Measurements from ENCODE around the gene CD69. TPM values are rescaled to one million over a fixed set of nuclear protein-coding genes. Genes with fewer than 3 reads are reported as not detected.

CD69 gene
- total and polyA plus RNA-seq, 2 donors (not counting 3 experiments of a cell fraction or from before 2014, with no cell fraction given), result 0.49 to 4.4 TPM

DNA sequence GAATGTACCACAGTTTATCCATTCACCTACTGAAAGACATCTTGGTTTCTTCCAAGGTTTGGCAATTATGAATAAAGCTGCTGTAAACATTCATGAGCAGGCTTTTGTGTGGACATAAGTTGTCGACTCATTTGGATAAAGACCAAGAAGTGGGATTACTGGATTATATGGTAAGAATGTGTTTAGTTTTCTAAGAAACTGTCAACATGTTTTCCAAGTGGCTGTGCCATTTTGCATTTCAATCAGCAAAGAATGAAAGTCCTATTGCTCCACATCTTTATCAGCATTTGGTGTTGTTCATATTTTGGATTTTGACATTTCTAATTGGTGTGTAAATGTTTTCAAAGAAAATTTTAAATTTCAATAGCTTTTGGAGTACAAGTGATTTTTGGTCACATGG is 39.3 kb upstream of the CD69 start:
- H3K4me2 ChIP-seq (ENCODE audit: insufficient read depth, low read length), result no peak overlapping the region
- no TSS peak for BruUV-seq (replicated peaks)
- no peaks in the 10 kb centered on the region for H3K9me3 ChIP-seq (replicated peaks; ENCODE audit: control insufficient read depth, insufficient read depth, low read length)
- H3K9me1 ChIP-seq (replicated peaks; ENCODE audit: control insufficient read depth, extremely low read depth, insufficient read depth, low read length), result no peaks in the 10 kb centered on the region
- no peaks in the 10 kb centered on the region for H3K36me3 ChIP-seq (ENCODE audit: control insufficient read depth in 2 of 2, extremely low read depth in 1 of 2, insufficient read depth in 2 of 2, low read length in 2 of 2)
- DNase-seq (ENCODE audit: low read depth, low spot score), result no peak
- no peaks in the 10 kb centered on the region for H4K20me1 ChIP-seq (replicated peaks; ENCODE audit: control insufficient read depth, extremely low read depth, insufficient read depth, low read length)
- H3K79me2 ChIP-seq (ENCODE audit: control insufficient read depth, insufficient read depth, low read length), result no peaks in the 10 kb centered on the region
- H3K9ac ChIP-seq (replicated peaks; ENCODE audit: extremely low read depth, insufficient read depth, low read length), result no peak overlapping the region
- no peak overlapping the region for H3K4me3 ChIP-seq (replicated peaks in 1 of 3; ENCODE audit: insufficient read depth in 1 of 3, low read depth in 1 of 3, low read length in 3 of 3)
- FAIRE-seq, result no peak
- POLR2A ChIA-PET, result no interaction called here
- CTCF ChIA-PET, result interaction anchor here (0.8 to 9.2 kb wide), 6 partner anchors 9 to 340 kb away, joined by 3 to 332 read pairs (median 6); partner anchors contain the start of genes CD69 and CLEC12B
- no peak overlapping the region for H3K27ac ChIP-seq (ENCODE audit: insufficient read depth, low read depth, low read length)
- intact Hi-C loops (cut with micrococcal nuclease) (loop anchor here (5.0 kb wide), 1 partner anchor 232 kb away; the partner anchor contains the start of gene CLEC9A), dilution Hi-C loops (cut with MboI; ENCODE audit: extremely low pct_ligation_motif_present, low sequenced_read_pairs) (no loop called here)
- H3K4me1 ChIP-seq (ENCODE audit: control insufficient read depth, extremely low read depth, insufficient read depth, low read length), result peaks cover 19% of the 10 kb centered on the region
- H2AFZ ChIP-seq (ENCODE audit: low read depth, low read length), result no peak overlapping the region
- H3K27me3 ChIP-seq (ENCODE audit: control insufficient read depth in 2 of 2, insufficient read depth in 2 of 2, low read length in 2 of 2), result no peaks in the 10 kb centered on the region
- no peak for TF ChIP-seq MAX (IDR thresholded peaks at IDR 0.05; ENCODE audit: insufficient read depth, insufficient read length)
- no peak for TF ChIP-seq MYC (IDR thresholded peaks at IDR 0.05; ENCODE audit: low read depth, low read length)
- no peak for TF ChIP-seq GATA2 (IDR thresholded peaks at IDR 0.05; ENCODE audit: insufficient read depth, insufficient read length, low read depth, low read length)
- no peak for TF ChIP-seq FOS (IDR thresholded peaks at IDR 0.05; ENCODE audit: borderline replicate concordance, insufficient read depth, low read length)
- TF ChIP-seq JUN (IDR thresholded peaks at IDR 0.05; ENCODE audit: borderline replicate concordance, insufficient read depth, insufficient read length, low read depth), result no peak
- no peak for TF ChIP-seq EZH2 (IDR thresholded peaks at IDR 0.05; ENCODE audit: borderline replicate concordance, low read depth, low read length, severe bottlenecking)
- TF ChIP-seq POLR2AphosphoS5 (IDR thresholded peaks at IDR 0.05; ENCODE audit: insufficient read depth, low read depth, low read length), result no peak
- no peak for TF ChIP-seq POLR2A (IDR thresholded peaks at IDR 0.05; ENCODE audit: low read depth, low read length)
- TF ChIP-seq CTCF (IDR thresholded peaks at IDR 0.05; ENCODE audit: extremely low read depth in 1 of 2, insufficient read depth in 1 of 2, low read depth in 1 of 2, low read length in 2 of 2), result no peak

Data from endothelial cell of umbilical vein (primary cell).